Measurements from ENCODE around the gene TTLL12. TPM values are rescaled to one million over a fixed set of nuclear protein-coding genes. Genes with fewer than 3 reads are reported as not detected.

Gene TTLL12
- polyA plus RNA-seq, 1 experiment = 12.6 TPM

DNA sequence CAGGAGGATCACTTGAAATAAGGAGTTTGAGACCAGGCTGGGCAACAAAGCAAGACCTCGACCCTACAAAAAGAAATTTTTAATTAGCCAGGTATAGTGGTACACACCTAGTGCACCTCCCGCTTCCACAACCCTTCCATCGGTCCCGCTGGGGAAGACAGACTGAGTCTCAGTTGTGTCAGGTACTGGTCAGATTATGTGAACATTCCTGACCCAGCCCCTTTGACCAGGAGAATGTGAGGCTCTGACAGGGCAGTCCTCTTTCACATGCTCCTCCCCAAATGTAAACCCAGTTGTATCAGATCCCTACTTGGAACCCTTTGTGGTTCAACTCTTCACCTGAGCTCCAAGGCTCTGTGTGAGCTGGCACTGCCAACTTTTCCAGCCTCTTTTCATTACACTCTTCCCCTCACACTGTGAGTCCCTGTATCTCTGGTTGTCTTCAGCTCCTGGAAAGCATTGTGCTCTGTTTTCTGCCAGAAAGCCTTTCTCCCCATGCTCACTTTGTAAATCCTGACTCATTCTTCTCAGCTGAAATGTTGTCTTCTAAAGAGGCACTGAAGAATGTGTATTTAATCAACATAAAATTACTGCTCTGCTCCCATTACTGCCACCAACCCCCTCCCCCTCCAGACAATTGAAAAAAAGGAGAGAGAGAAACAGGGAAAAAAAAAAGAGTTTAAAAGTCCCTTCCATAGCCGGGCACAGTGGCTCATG, 2.1 kb upstream of the TTLL12 start:
- H3K27me3 ChIP-seq (ENCODE audit: control insufficient read depth, insufficient read depth, low read length) = peaks cover 2% of the 10 kb centered on the region
- TF ChIP-seq, protein P1, sequence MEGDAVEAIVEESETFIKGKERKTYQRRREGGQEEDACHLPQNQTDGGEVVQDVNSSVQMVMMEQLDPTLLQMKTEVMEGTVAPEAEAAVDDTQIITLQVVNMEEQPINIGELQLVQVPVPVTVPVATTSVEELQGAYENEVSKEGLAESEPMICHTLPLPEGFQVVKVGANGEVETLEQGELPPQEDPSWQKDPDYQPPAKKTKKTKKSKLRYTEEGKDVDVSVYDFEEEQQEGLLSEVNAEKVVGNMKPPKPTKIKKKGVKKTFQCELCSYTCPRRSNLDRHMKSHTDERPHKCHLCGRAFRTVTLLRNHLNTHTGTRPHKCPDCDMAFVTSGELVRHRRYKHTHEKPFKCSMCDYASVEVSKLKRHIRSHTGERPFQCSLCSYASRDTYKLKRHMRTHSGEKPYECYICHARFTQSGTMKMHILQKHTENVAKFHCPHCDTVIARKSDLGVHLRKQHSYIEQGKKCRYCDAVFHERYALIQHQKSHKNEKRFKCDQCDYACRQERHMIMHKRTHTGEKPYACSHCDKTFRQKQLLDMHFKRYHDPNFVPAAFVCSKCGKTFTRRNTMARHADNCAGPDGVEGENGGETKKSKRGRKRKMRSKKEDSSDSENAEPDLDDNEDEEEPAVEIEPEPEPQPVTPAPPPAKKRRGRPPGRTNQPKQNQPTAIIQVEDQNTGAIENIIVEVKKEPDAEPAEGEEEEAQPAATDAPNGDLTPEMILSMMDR (IDR thresholded peaks at IDR 0.05; ENCODE audit: insufficient read depth, low read depth, low read length) = no peak
- CTCF ChIA-PET = interaction anchor here (0.6 to 1.7 kb wide), 2 partner anchors 38 to 1265 kb away, joined by 3 to 7 read pairs; no protein-coding TSS in a partner anchor
- DNase-seq (ENCODE audit: low read depth) = no peak
- POLR2A ChIA-PET = no interaction called here
- H3K4me3 ChIP-seq (ENCODE audit: low read depth, low read length) = no peak overlapping the region
- H3K36me3 ChIP-seq (ENCODE audit: control insufficient read depth, insufficient read depth, low read length) = peaks cover 2% of the 10 kb centered on the region; the same call in 1 of the 2 replicates

DNA sequence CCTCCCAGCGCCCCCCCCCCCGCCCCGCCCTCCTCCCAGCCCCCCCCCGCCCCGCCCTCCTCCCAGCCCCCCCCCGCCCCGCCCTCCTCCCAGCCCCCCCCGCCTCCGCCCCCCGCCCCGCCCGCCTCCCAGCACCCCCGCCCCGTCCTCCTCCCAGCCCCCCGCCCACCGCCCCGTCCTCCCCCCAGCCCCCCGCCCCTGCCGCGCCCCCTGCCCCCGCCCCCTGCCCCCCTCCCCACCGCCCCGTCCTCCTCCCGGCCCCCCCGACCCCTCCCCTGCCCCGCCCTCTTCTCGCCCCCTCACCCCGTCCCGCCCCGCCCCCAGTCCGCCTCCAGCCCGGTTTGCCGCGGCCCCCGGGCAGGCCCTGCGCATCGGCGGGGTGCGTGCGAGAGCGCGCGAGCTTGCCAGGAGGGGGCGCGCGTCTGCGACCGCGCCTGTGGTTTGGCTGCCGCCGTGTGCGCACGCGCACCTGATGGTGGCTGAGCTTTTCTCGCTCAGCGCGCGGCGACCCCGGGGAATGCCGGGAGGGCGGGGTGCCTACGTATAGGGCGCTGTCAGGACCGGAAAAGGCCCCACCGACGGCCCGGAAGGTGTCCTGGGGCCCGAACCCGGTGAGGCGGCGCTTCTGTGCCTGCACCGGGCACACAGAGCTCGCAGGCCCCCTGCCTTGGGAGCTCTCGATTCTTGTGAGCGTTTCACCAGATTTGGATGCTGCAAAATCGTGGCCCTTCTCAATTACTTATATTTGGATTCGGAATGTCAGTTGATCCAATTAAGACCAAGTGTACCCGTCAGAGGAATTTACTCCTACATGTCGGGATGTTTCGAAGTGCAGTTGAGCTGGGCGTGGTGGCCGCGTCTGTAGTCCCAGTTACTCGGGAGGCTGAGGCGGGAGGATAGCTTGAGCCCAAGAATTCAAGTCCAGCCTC, 501 bp upstream of the TTLL12 start:
- TF ChIP-seq, protein P1 (IDR thresholded peaks at IDR 0.05; ENCODE audit: insufficient read depth, low read depth, low read length) = peak; percentile 43
- H3K27me3 ChIP-seq (ENCODE audit: control insufficient read depth, insufficient read depth, low read length) = peaks cover 2% of the 10 kb centered on the region
- peak overlapping the region; percentile 47 for H3K4me3 ChIP-seq (ENCODE audit: low read depth, low read length)
- H3K36me3 ChIP-seq (ENCODE audit: control insufficient read depth, insufficient read depth, low read length) = peaks cover 2% of the 10 kb centered on the region; the same call in 1 of the 2 replicates
- ChIA-PET CTCF (interaction anchor here (0.7 to 1.7 kb wide), 9 partner anchors 10 to 195 kb away, joined by 3 to 7 read pairs (median 4); no protein-coding TSS in a partner anchor), POLR2A (interaction anchor here (0.6 to 0.7 kb wide), 4 partner anchors 10 to 802 kb away, joined by 3 to 4 read pairs (median 4); no protein-coding TSS in a partner anchor)
- DNase-seq (ENCODE audit: low read depth) = peak; percentile 66

DNA sequence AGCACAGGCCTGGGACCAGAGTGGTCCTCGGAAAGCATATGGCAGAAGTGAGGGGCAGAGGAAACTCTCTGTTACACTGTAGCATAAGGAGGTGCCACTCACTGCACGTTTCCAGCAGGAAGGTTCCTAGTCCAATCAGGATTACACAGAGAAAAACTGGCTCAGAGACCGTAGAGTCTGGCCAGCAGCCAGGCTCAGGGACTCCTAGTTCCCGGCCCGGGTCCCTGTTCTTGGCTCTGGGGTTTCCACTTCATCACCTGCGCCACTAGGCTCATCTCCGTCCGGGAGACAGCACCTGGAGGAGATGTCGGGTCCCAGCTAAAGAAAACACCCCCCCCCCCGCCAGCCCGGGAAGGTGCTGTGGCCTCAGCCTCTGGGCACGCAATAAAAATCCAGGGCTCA, 1.1 kb downstream of the TTLL12 start:
- H3K36me3 ChIP-seq (ENCODE audit: control insufficient read depth, insufficient read depth, low read length) = peaks cover 5% of the 10 kb centered on the region; the same call in 1 of the 2 replicates
- DNase-seq (ENCODE audit: low read depth) = no peak
- H3K27me3 ChIP-seq (ENCODE audit: control insufficient read depth, insufficient read depth, low read length) = no peaks in the 10 kb centered on the region
- CTCF ChIA-PET = no interaction called here
- H3K4me3 ChIP-seq (ENCODE audit: low read depth, low read length) = peak overlapping the region; percentile 66
- TF ChIP-seq, protein P1 (IDR thresholded peaks at IDR 0.05; ENCODE audit: insufficient read depth, low read depth, low read length) = no peak
- POLR2A ChIA-PET = no interaction called here

DNA sequence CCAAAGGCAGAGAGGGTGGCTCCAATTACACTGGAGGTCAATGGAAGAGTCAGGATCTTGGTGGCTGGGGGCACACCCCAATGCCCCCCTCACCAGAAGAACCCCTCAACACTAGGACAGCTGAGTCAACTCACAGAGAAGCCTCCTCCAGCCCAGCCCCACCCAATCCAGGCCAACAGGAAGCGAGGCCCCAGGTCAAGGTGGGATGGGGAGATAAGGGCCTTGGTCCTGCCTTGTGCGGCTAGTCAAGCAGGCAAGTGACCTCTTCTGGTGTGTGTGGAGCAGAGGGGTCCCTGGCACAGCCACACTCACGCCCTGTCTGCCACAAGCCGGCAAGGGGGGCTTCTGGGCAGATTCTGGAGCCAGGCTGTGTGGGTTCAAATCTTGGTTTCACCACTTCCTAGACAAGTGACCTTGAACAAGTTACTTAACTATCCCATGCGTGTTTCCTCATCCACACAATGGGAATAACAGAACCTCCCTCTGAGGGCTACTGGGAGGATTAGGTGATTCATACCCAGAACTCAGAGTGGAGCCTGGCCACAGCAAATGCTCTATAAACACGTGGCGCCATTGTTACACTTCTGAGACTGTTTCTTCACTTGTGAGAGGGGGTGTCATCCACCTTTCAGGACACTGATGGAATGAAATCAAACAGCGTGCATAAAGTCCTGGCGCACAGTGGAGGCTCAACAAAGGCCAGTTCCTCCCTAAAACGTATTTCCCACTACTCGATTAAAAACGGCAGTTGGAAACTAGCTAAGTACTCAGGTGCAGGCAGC, 3.2 kb downstream of the TTLL12 start:
- Histone ChIP-seq H3K4me3 (ENCODE audit: low read depth, low read length) (no peak overlapping the region), H3K27me3 (ENCODE audit: control insufficient read depth, insufficient read depth, low read length) (no peaks in the 10 kb centered on the region), H3K36me3 (ENCODE audit: control insufficient read depth, insufficient read depth, low read length) (peaks cover 15% of the 10 kb centered on the region)
- CTCF ChIA-PET = no interaction called here
- TF ChIP-seq, protein P1 (IDR thresholded peaks at IDR 0.05; ENCODE audit: insufficient read depth, low read depth, low read length) = no peak
- no peak for DNase-seq (ENCODE audit: low read depth)
- POLR2A ChIA-PET = no interaction called here
